Gastroesophageal sphincter (tissue), 4 donors: ENCODE measurements around the gene MAN2A1. TPM values are rescaled to one million over a fixed set of nuclear protein-coding genes. Genes with fewer than 3 reads are reported as not detected.

Experiments
- ATAC-seq: fragments of 150-250 bp; one replicate; pipeline ENCODE4 v1.9.1; 2016; ENCODE audit warnings: mild to moderate bottlenecking, moderate library complexity
- H3K27ac ChIP-seq, 4 donors: fragments of 200-600 bp; sonication (generic) in 3 of 4; 1 replicate in 3 of 4; 2 replicates in 1 of 4; pipeline ENCODE4 v1.5.1; 2016 to 2019
- H3K27me3 ChIP-seq: fragments of 200-600 bp; sonication (generic); one replicate; pipeline ENCODE4 v1.5.1; 2019
- H3K36me3 ChIP-seq, 2 donors: fragments of 200-600 bp; sonication (generic); one replicate each; pipeline ENCODE4 v1.5.1; 2019; ENCODE audit warnings: control low read depth in 1 of 2
- H3K4me1 ChIP-seq, 3 donors: fragments of 200-600 bp; sonication (generic); 1 replicate in 2 of 3; 2 replicates in 1 of 3; pipeline ENCODE4 v1.5.1; 2016 to 2019; ENCODE audit warnings: control low read depth in 2 of 3
- H3K4me3 ChIP-seq, 2 donors: fragments of 200-600 bp; sonication (generic); one replicate each; pipeline ENCODE4 v1.5.1; 2019; ENCODE audit warnings: mild to moderate bottlenecking in 1 of 2, moderate library complexity in 1 of 2
- H3K9me3 ChIP-seq, 3 donors: fragments of 200-600 bp; sonication (generic); one replicate each; pipeline ENCODE4 v1.5.1; 2017 to 2019; ENCODE audit warnings: control low read depth in 2 of 3
- CTCF ChIP-seq, 4 experiments: fragments of 200-600 bp in 2 of 4; fragments of 450-650 bp in 2 of 4; sonication (generic) in 1 of 4; IDR thresholded peaks; one replicate each; pipeline ENCODE4 v1.5.1; 2017 to 2019; ENCODE audit warnings: antibody characterized with exemption in 4 of 4, mild to moderate bottlenecking in 2 of 4, moderate library complexity in 2 of 4
- EP300 ChIP-seq: sonication (generic); formaldehyde crosslinking; IDR thresholded peaks from one replicate; pipeline ENCODE4 v1.6.1; 2017; ENCODE audit warnings: antibody characterized with exemption, mild to moderate bottlenecking
- POLR2A ChIP-seq, 2 donors: fragments of 450-650 bp; IDR thresholded peaks; one replicate each; pipeline ENCODE4 v1.6.1; 2017; ENCODE audit warnings: antibody characterized with exemption in 2 of 2, mild to moderate bottlenecking in 2 of 2, moderate library complexity in 1 of 2
- POLR2AphosphoS5 ChIP-seq: sonication (generic); formaldehyde crosslinking; IDR thresholded peaks from one replicate; pipeline ENCODE4 v1.6.1; 2017; ENCODE audit warnings: antibody characterized with exemption
- WGBS, 2 donors: methylation state at CpG; one replicate each; pipeline ENCODE4 v1.1.5; 2018; ENCODE audit warnings: low coverage in 1 of 2; 5-methylcytosine and 5-hydroxymethylcytosine counted together
- total RNA-seq, 4 donors: library from RNA; depleted of rRNA; stranded (reverse); fragments of >200 nt; gene quantifications; one replicate each; pipeline ENCODE4 v1.1.0, GENCODE V29; 2016

Gene MAN2A1
- total RNA-seq, 4 donors from 2014 or later: 19.6 to 55.6 (median 34.1) TPM

- Histone ChIP-seq H3K36me3 (peaks cover 0 to 45% of the 10 kb centered on the region in 2 donors), H3K4me1 (no peaks in the 10 kb centered on the region), H3K9me3 (no peaks in the 10 kb centered on the region), H3K27me3 (no peaks in the 10 kb centered on the region), H3K27ac (no peak overlapping the region), H3K4me3 (no peak overlapping the region)
- TF ChIP-seq POLR2AphosphoS5: no peak
- TF ChIP-seq POLR2A (IDR thresholded peaks at IDR 0.05): no peak
- no peak for TF ChIP-seq CTCF (IDR thresholded peaks at IDR 0.05)
- TF ChIP-seq EP300: no peak
- ATAC-seq: no peak
- 74 to 91% methylated on average over 4 of the region's 4 CpGs for WGBS, 2 donors
These were observed 77.7 kb downstream of the MAN2A1 start for GRCh38 chr5:109767184-109767995.

GRCh38 chr5:109767997-109768396 is 78.3 kb downstream of the MAN2A1 start:
- Histone ChIP-seq H3K36me3 (peaks cover 0 to 42% of the 10 kb centered on the region in 2 donors), H3K9me3 (no peaks in the 10 kb centered on the region), H3K27me3 (no peaks in the 10 kb centered on the region), H3K4me1 (no peaks in the 10 kb centered on the region), H3K4me3 (no peak overlapping the region), H3K27ac (no peak overlapping the region)
- 80 to 82% methylated on average over 3 to 4 of the region's 4 CpGs for WGBS, 2 donors
- ATAC-seq: no peak
- TF ChIP-seq POLR2AphosphoS5: no peak
- no peak for TF ChIP-seq EP300
- TF ChIP-seq POLR2A (IDR thresholded peaks at IDR 0.05): no peak
- TF ChIP-seq CTCF (IDR thresholded peaks at IDR 0.05): no peak

- Histone ChIP-seq H3K4me3 (no peak overlapping the region), H3K36me3 (peaks cover 0 to 43% of the 10 kb centered on the region in 2 donors), H3K4me1 (no peaks in the 10 kb centered on the region), H3K27ac (no peak overlapping the region), H3K27me3 (no peaks in the 10 kb centered on the region), H3K9me3 (no peaks in the 10 kb centered on the region)
- WGBS, 2 donors: 92 to 96% methylated on average over 4 to 6 of the region's 7 CpGs
- TF ChIP-seq CTCF (IDR thresholded peaks at IDR 0.05): no peak
- ATAC-seq: no peak
These were observed 80.0 kb downstream of the MAN2A1 start for GRCh38 chr5:109769597-109770291.

GRCh38 chr5:109775130-109775529 is 85.4 kb downstream of the MAN2A1 start:
- Histone ChIP-seq H3K36me3 (peaks cover 0 to 44% of the 10 kb centered on the region in 2 donors), H3K4me1 (no peaks in the 10 kb centered on the region), H3K27ac (no peak overlapping the region), H3K9me3 (no peaks in the 10 kb centered on the region), H3K27me3 (no peaks in the 10 kb centered on the region), H3K4me3 (no peak overlapping the region)
- no peak for ATAC-seq
- TF ChIP-seq EP300 (no peak), POLR2AphosphoS5 (no peak), POLR2A (IDR thresholded peaks at IDR 0.05) (no peak), CTCF (IDR thresholded peaks at IDR 0.05) (no peak)
- 65 to 81% methylated on average over 2 of the region's 2 CpGs for WGBS, 2 donors
